Dedifferentiated amniotic fluid mesenchymal stem cell (primary cell): ENCODE measurements around the gene ATP5F1D.

Experiments used
- DNase-seq: peaks from one replicate; pipeline ENCODE4 v3.0.0-alpha.2; 2016; ENCODE audit errors: extremely low spot score

Gene ATP5F1D

DNA sequence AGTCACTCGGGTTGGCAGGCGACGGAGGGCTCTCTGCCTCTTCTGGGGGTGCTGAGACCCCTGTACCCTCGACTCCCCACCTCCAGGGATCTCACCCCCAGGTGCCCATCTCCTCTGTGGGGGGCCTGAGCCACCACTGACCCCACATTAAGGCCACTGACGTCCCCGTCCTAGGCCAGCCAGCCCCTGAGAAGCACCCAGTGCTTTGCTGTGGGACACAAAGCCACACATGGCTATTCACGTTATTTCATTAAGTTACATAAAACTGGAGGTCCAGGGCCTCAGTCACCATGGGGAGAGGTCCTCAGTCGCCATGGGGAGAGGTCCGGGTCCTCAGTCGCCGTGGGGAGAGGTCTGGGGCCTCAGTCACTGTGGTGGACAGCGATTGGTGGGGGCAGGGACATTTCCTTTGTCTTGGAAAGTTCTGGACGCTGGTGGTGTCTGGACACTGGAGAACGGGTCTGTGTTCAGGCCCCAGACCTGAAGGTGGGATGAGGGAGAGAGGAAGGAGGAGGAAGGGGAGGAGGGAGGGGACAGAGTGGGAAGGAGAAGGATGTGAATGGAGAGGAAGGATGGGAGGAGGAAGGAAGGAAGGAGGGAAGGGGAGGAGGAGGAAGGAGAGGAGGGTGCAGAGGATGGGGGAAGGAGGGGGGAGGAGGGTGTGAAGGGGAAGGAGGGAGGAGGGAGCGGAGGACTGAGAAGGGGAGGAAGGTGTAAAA lies 40.2 kb downstream of the ATP5F1D start:
- no peak for DNase-seq

DNA sequence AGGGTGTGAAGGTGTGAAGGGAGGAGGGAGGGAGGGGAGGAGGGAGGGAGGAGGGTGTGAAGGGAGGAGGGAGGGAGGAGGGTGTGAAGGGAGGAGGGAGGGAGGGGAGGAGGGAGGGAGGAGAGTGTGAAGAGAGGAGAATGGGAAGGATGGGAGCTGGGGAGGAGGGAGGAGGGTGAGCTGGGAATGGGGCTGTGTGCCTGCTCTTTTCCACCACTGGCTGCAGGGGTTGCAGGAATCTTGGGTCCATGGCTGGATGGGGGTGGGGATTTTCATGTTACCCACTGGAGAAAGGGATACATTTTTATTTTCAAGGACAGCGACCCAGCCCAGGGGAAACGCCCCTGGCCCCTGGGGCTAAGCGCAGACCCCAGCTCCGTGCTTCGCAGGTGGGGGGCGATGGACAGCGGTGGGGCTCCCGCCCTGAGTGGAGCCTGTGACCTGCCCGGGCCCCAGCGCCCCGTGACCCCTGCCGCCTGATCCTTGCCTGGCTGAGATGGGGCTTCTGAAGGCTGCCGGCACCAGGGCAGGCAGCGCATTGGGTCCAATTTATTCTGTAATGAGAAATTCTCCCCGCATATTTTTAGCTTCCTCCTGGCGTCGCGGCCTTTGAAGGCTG lies 41.1 kb downstream of the ATP5F1D start:
- DNase-seq: no peak

- DNase-seq: no peak
These were observed 41.8 kb downstream of the ATP5F1D start for GRCh38 chr19:1283207-1283916.

GRCh38 chr19:1283917-1284292 lies 42.4 kb downstream of the ATP5F1D start:
- DNase-seq: no peak

DNA sequence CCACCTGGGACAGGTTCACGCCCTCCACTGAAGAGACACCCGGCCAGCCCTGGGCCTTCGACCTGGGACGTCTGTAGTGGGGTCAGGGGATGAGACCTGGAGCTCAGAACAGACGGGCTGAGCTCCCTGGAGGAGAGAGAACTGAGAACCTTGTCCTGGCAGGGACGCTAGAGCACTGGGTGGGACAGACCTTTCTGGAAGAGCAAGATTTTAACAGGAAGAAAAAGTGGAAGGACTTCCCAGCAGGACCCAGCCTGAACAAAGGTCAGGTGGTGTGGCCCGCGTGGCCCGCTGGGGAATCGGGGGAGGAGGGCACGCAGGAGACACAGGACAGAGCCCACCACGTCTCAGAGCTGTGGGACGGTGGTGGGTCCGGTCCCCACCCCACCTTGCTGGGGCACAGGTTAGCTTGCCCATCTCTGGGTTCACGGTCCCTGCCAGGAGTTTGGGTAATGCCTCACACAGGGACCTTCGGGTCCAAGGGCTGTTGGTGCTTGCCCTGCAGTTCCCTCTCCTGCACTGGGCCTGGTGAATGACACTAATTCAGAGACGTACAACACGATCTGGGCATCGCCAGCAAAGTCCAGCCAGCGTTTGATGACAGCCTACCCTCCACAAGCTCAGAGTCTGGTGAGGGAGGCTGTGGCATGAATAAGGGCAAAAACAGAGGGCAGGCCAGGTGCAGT lies 42.9 kb downstream of the ATP5F1D start:
- DNase-seq: no peak

DNA sequence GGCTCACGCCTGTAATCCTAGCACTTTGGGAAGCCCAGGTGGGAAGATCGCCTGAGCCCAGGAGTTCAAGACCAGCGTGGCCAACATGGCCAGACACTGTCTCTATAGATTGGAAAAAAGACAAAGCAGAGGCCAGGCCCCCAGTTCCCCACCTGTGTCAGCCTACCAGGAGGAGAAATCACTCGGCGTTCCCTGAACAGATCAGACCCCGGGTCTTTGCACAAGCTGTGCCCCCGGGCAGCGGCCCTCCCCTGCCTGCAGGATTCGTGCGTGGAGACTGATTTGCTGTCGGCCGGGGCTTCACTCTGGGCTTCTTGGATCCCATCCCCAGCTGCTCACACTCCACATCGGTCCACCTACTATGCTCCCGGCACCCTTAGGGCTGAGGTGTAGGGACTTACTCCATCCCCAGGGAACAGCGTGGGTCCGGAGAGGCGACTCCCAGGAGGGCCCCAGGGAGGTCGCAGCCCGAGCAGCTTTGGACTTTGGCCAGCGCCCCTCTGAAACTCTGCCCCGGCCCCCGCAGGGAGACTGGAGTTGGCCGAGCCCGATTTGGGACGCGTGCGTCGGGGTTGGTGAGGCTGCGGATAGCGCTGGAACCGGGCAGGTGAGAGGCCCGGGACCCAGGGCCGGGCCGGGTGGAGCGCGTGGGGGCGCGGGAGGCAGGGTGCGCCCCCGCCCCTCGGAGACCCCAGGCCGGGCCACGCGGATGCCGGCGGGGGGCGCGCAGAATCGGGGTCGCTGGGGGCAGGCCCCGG lies 43.6 kb downstream of the ATP5F1D start:
- DNase-seq: no peak

DNA sequence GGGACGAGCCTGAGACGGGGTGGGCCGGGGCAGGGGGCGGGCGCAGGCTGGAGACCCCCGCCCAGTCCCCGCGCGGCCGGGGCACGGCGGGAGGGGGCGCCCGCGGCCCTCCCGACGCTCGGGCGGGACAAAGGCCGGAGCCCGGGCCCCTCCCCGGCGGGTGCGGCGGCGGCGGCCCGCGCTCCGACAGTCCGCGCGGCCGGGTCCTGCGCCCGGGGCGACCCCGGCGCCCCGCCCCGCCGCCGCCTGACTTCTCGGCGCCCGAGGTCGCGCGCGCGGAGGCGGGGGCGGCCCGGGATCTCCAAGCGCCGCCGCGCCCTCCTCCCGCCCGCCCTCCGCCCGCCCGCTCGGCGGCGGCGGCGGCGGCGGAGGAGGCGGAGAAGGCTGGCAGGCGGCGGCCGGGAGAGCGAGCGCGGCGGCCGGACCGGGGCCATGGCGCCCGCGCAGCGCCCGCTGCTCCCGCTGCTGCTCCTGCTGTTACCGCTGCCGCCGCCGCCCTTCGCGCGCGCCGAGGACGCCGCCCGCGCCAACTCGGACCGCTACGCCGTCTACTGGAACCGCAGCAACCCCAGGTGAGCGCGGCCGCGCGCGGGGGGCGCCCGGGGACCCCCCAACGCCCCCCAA lies 44.3 kb downstream of the ATP5F1D start, which contains the start of gene EFNA2:
Gene EFNA2, plus strand, starts transcription at position 137 of the 624 bp plus-strand sequence. Its CDS starts 296 bp downstream, at position 433.
- DNase-seq: no peak

DNA sequence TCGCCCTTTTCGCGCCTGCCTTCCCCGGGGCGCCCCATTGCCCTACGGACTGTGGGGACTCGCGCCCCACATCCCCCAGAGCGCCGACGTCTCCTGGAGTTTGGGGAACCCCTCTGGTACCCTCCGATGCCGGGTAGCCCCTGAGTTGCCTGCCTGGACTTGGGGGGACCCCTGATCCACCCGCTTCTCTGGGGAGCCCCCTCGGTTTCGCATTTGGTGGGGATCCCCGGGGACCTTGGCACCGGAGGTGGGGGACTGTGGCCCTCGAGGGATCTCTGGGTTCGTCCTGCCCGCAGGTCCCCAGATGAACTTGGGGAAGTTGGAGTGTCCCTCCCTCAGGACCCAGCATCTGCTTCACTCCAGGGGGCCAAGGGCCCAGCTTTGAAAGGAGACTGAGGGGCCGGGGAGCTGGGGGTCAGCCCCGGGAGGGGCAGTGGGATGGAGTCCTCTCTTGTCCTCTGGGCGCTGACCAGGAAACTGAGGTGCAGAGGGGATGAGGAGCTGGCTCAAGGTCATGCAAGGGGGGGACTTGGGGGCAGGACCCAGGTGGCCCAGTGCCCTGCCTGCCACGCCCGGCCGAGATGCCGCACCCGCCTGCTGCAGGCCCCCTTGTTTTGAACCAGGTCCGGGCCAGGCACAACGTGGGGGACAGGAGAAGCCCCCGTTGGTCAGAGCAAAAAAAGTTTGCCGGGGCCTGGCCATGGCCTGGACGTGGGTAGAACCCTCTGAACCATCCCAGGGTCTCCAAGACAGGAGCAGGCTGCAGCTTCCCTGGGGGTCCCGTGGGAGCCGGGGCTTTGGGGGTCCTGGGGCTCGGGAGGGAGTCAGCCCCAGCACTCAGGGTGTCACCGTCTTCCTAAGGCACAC lies 45.2 kb downstream of the ATP5F1D start:
- no peak for DNase-seq

GRCh38 chr19:1287354-1288225 lies 46.0 kb downstream of the ATP5F1D start:
- DNase-seq: no peak

DNA sequence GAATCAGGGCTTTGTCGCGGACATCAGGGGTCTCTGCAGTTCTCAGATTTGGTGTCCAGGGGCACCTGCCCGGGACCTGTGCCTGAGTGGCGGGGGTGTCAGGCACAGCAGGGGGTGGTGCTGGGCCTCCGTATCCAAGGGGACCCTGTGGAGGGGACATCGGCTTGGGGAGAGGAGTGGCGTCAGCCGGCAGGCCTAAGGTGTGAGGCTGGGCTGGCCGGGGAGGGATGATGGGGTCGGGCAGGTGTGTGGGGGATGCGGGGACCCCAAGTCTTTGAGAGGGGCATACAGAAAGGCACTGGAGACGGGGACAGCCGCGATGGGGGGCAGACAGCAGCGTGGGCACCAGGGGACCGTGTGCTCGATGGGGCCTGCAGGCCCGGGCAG lies 46.7 kb downstream of the ATP5F1D start:
- no peak for DNase-seq

DNA sequence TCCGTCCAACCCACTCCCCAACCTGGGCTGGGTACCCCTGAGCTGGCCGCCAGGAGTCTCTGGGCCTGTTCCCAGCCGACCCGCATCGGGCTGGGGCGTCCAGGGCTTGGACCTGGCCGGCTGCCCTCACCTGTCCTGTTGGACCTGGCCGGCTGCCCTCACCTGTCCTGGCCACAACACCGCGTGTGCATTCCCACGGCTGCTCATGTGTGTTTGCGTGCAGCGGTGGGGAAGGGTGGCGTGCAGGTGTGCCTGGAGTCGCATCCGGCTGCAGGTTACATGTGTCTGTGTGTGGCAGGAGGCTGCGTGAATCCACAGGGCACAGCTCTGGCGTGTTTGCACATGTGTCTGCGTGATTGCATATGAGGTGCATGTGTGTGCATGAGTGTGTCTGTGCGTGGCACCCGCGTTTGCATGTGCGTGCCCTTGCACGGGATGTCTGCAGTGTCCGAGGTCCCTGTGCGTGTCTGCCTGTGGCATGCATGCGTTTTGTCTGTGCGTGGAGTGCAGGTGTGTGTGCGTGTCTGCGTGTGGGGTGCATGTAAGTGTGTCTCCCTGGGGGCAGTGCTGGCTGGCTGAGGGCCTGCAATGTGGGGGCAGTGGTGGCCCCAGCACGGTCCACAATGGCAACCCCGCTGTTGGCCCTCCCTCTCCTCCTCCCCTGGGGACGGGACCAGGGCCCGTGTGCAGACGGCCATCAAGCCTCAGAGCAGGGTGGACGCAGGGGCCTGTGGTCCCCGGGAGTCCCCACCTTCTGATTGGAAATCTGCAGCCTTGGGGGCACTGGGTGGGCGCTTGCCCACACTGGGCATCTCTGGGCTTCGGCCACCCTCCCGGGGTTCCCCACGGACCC lies 47.5 kb downstream of the ATP5F1D start:
- DNase-seq: no peak

DNA sequence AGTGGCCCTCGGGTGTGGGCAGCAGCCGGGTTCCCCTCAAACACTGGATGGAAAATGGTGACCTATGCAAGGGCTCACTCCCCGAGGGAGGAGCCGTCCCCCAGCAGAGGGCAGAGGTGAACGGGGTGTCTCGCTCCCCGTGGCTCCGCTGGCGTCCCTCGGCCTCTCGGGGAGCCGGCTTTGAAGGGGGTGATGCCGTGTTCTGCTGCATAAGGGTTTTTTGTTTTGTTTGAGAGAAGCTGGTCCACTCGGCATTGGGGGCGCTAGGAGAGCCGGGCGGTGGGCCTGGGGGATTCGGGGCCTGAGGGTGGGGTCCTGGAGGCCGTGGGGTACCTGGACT lies 48.1 kb downstream of the ATP5F1D start:
- no peak for DNase-seq

DNA sequence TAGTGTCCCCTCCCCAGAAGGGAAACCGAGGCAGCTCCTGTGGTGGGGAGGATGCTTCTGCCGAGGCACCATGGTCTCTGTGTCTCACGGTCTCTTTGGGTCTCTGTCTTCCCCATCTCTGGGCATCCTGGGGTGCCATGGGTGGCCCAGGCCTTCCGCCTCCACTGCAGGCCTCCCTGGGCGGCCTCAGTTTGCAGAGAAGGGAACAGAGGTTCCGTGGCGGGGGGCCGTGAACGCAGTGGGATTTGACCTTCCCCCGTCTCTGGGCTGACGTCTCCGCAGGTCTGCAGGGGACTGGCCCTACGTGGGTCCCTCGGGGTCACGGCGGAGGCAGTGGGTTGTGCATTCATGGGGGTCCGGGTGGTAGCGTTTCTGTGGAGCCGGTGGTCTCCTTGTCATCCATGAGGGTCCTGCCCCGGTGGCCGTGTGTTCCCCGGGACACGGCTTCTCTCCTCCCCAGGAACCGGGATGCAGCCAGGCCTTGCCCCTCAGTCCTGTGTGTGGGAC lies 48.7 kb downstream of the ATP5F1D start:
- DNase-seq: no peak

DNA sequence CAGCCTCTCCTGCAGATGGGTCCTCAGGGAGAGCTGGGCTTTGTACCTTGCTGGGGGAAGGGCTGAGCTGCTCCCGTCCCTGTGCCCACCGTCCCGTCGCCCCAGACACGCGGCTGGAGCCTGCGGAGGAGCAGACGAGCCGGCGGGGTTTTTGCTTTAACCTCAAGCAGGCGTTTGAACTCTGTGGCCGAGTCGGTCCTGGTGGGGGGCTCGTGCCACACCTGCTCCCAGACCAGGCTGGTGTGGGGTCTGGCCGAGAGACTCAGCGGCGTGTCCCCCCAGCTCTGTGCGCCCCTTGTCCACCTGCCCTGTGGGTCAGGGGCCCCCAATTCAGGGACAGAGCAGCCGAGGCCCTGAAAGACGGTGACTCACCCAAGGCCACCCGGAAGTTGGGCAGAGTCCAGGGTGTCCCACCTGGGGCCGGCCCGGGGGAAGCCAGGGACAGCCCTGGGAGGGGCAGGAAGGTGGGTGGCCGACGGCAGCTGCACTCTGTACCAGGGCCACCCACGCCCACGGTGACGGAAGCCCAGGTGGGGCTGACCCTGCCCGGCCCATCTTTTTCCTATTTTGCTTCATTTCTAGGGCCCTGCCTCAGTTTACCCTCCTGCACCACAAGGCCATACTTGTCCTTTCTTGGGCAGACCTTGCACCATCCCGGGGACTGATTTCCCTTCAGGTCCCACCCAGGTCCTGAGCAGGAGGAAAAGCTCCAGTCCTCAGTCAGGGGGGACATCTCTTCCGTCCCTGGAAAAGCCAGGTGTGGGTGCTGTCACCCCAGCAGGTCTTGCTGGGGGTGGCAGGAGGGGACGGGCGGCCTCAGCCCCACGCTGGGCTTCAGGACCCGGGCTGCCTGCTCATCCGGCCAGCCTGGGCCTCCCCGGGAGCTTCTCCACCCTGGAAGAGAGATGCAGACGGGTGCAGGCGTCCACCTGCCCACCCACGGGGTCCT lies 49.4 kb downstream of the ATP5F1D start:
- no peak for DNase-seq

GRCh38 chr19:1291761-1292418 lies 50.3 kb downstream of the ATP5F1D start:
- no peak for DNase-seq

DNA sequence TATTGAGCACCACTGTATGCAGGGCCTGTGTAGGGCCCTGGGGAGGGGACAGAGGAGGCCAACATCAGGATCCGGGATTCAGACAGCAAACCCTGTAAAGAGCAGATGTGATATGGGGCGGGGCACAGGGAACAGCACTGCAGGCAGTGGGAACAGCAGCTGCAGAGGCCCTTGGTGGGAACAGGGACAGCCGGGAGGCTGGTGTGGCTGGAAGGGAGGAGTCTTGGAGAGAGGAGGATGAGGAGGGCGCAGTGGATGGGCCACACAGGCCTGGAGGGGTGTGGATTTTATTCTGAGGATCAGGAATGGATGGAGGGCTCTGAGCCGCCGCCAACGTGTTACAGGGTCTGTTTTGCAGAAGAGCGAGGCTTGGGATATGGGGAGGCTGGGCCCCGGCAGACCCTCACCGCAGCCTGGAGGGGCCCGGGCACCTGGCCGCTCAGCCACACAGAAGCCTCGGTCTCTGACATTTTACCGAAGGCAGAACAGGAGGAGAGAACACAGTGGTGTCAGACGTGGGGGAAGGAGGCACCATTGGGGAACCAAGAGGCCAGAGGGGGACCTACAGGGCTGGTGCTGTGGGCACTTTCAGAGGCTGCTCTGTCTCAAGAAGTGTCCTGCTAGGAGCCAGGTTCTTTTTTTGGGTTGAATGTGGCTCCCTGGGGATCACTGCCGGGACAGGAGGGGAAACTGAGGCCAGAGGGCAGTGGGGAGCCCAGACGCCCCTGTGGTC lies 51.0 kb downstream of the ATP5F1D start:
- DNase-seq: no peak
